WERI-Rb-1 (cell line): ENCODE data around the gene TMEM37.

Experiments
- DNase-seq: peaks from one replicate; pipeline ENCODE4 v3.0.0-alpha.2; 2020
- H3K27ac ChIP-seq: fragments of 250-450 bp; sonication (Bioruptor Pico); 2 replicates; pipeline ENCODE4 v1.5.1; 2020; ENCODE audit warnings: mild to moderate bottlenecking, moderate library complexity
- H3K27me3 ChIP-seq: fragments of 250-450 bp; sonication (Bioruptor Pico); 2 replicates; pipeline ENCODE4 v1.5.1; 2021; ENCODE audit warnings: mild to moderate bottlenecking, low read depth, moderate library complexity; ENCODE audit not compliant: insufficient read depth, severe bottlenecking
- H3K36me3 ChIP-seq: fragments of 250-450 bp; sonication (Bioruptor Pico); 2 replicates; pipeline ENCODE4 v1.5.1; 2020; ENCODE audit warnings: mild to moderate bottlenecking, moderate library complexity
- H3K4me3 ChIP-seq: 2 replicates; pipeline ENCODE4 v1.5.1; 2011; ENCODE audit warnings: low read depth, mild to moderate bottlenecking, control low read depth, low read length
- H3K9me3 ChIP-seq: fragments of 250-450 bp; sonication (Bioruptor Pico); 2 replicates; pipeline ENCODE4 v1.5.1; 2021; ENCODE audit warnings: mild to moderate bottlenecking, moderate library complexity; ENCODE audit not compliant: severe bottlenecking
- TF ChIP-seq, protein P1 (sequence below): IDR thresholded peaks from 2 replicates; pipeline ENCODE4 v1.5.1; 2011; ENCODE audit warnings: low read depth, mild to moderate bottlenecking, control low read depth, inconsistent platforms, low read length

The TMEM37 gene

DNA sequence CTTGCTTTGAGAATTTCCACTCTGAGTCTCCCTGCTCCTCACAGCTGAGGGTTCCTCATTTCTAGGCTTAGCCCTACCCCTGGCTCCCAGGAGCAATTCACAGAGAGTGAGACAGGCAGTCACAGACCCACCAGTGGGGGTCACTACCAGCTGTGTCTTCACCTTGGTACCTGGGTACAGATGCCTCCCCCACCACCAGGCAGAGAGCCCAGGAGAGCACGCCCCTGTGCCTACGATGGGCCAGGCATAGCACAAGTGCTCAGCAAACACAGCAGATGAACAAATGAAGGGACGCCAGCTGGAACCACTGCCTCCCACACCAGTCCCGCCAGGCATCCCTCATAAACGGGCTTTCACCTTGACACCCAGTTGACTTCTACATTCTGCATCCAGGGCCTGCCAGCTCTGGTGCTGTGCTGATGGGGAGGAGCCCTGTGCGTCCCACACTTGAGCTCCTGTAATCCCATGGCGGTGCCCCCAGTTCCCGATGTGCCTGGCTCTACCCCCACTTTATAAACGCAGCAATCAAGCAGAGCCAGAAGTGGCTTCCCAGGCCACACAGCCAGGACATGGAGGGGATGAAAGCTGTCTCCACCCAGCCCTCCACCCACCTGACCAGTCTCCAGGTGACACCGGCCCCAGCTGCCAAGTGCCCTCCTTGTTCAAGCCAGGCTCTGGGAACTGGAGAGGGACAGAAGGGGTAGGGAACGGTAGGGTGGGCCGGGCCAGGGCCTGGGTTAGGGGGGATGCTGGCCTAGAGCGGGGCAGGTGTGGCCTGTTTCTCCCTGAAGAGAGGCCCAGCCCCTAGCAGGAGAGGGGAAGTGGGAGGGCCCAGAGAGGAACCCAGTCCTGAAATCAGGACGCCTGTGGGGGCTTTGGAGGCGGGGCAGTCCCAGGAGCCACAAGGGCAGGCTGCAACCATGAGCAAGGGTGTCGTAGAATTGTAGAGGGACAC, 50.1 kb downstream of the TMEM37 start:
- no peak overlapping the region for H3K27ac ChIP-seq
- no peak overlapping the region for H3K4me3 ChIP-seq
- no peaks in the 10 kb centered on the region for H3K27me3 ChIP-seq
- TF ChIP-seq, protein P1, sequence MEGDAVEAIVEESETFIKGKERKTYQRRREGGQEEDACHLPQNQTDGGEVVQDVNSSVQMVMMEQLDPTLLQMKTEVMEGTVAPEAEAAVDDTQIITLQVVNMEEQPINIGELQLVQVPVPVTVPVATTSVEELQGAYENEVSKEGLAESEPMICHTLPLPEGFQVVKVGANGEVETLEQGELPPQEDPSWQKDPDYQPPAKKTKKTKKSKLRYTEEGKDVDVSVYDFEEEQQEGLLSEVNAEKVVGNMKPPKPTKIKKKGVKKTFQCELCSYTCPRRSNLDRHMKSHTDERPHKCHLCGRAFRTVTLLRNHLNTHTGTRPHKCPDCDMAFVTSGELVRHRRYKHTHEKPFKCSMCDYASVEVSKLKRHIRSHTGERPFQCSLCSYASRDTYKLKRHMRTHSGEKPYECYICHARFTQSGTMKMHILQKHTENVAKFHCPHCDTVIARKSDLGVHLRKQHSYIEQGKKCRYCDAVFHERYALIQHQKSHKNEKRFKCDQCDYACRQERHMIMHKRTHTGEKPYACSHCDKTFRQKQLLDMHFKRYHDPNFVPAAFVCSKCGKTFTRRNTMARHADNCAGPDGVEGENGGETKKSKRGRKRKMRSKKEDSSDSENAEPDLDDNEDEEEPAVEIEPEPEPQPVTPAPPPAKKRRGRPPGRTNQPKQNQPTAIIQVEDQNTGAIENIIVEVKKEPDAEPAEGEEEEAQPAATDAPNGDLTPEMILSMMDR: 0 out of 2 replicates have a peak, but pooled peaks have one; percentile 12
- H3K9me3 ChIP-seq: no peaks in the 10 kb centered on the region
- no peaks in the 10 kb centered on the region for H3K36me3 ChIP-seq
- no peak for DNase-seq

DNA sequence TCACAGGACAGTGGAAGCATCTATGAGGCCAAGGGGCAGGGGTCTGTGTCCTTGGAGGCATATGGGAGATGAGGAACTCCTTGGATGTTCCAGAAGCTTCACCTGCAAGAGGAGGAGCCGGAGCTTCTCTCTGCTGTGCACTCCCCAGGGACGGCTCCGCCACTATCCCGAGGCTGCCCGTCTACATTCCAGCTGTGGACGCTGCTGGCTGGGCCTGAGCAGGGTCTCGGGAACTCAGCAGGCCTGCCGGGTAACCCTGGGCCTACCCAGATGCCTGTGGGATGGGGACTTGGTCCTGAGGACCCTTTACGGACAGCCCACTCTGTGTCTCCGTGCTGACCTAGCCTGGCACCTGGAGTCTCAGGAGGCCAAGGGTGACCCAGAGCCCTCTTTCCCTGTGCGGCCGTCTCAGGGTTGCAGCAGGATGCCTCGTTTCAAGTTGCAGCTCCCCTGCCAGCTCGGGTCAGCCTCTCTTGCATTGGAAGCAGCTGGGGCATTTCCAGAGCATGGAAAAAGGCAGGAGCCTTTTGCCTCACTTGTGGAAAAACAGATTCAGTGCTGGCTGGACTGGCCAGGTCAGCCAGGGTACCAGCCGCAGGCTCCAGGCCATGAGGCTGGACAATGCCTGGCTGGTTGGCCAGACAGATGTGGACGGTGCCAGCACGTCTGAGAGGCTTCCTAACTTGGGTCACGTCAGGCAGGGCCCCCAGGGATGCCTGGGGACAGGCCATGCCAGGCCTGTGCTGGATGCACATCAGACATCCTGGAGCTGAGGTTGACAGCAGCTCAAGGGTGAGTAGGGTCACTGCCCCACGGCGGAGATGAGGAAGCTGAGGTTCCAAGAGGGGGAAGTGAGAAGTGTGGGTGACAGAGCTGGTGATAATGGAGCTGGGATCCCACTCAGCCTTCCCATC, 51.1 kb downstream of the TMEM37 start:
- DNase-seq: no peak
- no peak overlapping the region for H3K27ac ChIP-seq
- TF ChIP-seq, protein P1: no peak
- no peaks in the 10 kb centered on the region for H3K9me3 ChIP-seq
- H3K4me3 ChIP-seq: no peak overlapping the region
- no peaks in the 10 kb centered on the region for H3K36me3 ChIP-seq
- no peaks in the 10 kb centered on the region for H3K27me3 ChIP-seq

DNA sequence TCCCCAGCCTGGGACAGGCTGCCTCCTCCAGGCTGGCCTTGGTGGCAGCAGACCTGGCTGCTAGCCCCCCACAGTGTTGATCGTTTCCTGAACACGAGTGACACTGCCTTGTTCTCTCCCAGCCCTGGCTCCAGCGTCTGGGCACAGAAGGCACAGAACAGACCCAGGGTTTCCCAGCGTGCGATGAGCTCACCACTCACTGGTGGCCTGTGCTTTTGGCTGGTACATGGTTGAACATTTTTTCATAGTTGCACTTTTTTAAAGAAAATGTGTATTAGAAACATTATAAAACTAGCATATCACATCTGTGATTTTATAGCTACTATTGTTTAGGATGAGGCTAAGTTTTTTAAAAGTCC, 51.7 kb downstream of the TMEM37 start:
- no peak overlapping the region for H3K4me3 ChIP-seq
- H3K36me3 ChIP-seq: no peaks in the 10 kb centered on the region
- TF ChIP-seq, protein P1: no peak
- H3K27ac ChIP-seq: no peak overlapping the region
- H3K9me3 ChIP-seq: no peaks in the 10 kb centered on the region
- no peaks in the 10 kb centered on the region for H3K27me3 ChIP-seq
- DNase-seq: no peak

DNA sequence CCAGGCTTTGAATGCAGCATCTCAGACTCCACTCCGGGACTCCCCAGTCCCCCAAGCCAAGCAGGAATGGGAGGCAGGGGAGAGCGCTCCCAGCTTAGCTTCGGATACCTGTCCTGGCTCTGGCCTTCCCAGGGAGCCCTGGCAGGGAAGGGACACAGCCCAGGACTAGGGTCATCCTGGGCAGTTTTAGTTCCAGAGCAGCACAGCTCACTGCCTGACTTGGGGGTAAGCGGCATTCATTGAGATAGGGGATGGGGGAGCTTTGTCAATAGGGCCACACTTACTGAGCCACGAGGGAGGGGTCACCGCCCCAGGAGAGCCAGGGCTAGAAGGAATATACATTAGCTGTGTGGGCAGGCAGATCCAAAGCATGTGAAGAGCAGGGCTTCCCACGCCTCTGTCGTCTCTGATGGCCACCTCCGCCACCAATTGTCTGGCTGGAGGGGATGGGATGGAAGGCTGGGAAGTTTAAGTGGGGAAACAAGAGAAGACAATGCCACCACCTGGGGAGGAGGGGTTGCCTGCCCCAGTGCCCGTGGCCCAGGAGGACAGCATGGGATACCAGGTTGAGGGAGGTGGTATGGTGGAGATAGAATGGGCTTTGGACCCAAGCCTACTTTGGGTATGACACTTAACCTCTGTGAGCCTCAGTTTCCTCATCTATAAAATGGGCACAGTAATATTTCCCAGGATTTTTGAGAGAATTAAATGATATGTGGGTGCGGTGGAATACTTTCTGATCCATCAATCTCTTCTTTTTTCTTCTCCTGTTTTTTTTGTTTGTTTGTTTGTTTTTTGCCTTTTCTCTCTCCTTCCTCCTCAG, 52.5 kb downstream of the TMEM37 start:
- no peak for DNase-seq
- no peaks in the 10 kb centered on the region for H3K9me3 ChIP-seq
- H3K27ac ChIP-seq: no peak overlapping the region
- TF ChIP-seq, protein P1: no peak
- H3K27me3 ChIP-seq: no peaks in the 10 kb centered on the region
- H3K36me3 ChIP-seq: no peaks in the 10 kb centered on the region
- no peak overlapping the region for H3K4me3 ChIP-seq

DNA sequence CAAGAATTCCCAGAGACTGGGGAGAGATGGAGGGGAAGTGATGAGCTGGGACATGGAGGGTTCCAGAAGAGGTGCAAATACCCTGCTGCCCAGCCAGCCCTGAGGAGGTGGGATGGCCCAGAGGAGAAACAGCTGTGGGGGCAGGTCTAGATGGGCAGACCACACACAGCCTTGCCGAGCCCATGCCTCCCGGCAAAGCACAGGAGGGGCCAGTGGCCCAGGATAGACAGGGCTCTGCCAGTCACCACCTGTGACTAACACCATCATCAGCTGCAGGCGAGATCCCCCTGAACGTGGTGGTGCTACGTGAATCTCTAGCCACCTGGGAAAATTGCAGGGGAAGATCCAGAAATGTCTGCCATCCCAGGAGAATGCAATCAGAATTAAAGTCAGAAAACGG, 53.2 kb downstream of the TMEM37 start:
- H3K9me3 ChIP-seq: no peaks in the 10 kb centered on the region
- no peaks in the 10 kb centered on the region for H3K27me3 ChIP-seq
- H3K4me3 ChIP-seq: no peak overlapping the region
- DNase-seq: no peak
- H3K36me3 ChIP-seq: no peaks in the 10 kb centered on the region
- no peak overlapping the region for H3K27ac ChIP-seq
- TF ChIP-seq, protein P1: no peak
